ENCODE data around the gene UROD.

The UROD gene

GRCh38 chr1:45009296-45009865, 2.7 kb upstream of the UROD start:
- no peak for DNase-seq

DNA sequence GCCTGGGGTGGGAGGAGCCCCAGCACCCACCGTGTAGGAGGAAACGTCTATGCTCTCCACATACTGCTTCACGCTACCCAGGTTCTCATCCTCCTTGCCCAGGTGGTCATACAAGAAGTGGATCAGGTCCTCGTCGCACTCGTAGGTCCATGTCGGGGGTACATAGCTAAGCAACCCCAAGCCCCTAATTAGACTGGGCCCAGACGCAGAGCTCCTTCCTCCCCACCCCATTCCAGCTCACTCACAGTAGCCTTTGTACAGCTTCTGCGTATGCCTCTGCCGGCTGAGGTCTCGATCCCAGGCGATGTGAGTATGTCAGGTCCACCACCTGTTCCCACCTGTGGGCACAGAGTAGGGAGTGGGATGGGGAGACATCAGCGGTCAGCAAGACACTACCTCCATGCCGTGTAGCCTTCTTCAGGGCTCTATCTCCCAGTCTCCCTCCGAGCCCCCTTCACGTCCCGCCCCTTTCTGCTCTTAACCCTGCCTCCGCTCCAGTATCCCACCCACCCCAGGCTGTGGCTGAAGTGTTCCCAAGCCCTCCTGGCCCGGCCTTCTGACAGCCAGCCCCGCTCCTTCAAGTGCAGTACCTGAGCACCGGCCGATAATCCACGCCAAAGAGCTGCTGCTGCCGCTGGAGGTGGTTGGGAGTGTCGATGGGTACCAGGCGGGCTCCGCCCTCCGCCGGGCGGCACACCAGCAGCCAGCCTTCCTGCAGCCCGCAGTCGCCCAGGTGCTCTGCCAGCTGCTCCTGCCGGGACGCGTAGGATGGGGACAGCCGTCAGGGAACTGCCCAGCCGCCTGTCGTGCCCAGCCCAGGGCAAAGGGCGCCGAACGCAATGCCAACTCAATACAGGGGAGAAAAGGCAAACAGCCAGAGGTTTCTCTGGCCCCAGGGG, 1.8 kb upstream of the UROD start:
- DNase-seq: peak in 1 of 2 donors; percentile 3

DNA sequence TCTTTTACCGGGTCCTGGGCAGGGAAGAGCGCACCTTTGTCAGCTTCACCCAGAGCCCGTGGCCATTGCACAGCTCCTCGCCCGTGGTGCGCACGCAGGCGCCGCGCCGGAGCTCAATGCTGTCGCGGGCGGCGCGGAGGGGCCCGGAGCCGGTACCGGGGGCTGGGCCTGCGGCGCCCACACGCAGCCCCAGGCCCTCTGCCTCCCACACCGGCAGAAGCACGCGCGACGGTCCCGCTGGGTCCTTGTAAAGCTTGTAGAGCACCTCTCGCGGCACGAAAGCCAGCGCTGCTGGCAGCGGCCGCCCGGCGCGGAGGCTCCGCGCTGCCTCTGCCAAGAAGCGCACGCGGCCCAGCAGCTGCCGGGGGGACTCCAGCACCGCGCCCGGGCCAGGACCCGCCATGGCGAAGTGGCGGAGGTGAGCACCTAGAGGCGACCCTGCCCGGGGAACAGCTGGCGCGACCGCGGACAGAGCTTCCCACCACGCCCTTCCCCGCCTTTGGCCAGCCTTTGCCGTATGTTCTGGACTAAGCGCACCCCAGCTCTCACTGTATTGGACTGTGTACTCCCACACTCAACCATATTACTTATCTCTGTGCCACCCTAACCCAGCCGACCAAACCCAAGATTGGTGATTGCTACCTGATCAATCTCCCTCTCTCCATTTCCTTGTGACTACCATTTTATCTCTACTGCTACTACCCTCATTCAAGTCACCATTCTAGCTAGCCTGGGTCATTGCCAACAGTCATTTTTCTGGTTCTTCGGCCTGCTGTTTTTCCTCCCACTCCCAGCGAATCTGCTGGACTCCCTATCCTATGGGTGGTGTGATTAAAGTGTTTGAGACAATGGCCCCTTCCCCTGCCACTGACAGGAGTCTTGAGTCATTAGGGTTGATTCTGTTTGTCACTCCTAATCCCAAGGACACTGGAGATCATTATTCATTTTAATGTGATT, 921 bp upstream of the UROD start, which contains the start of gene HECTD3:
Gene HECTD3 (minus strand): TSS at position 470 of the 957 bp plus-strand sequence. CDS start 67 bp downstream, at position 403.
- peak; percentile 72 to 77 for DNase-seq

GRCh38 chr1:45012639-45013278, 705 bp downstream of the UROD start:
- DNase-seq: peak; percentile 35 to 49

GRCh38 chr1:45013551-45014209, 1.6 kb downstream of the UROD start:
- no peak for DNase-seq

DNA sequence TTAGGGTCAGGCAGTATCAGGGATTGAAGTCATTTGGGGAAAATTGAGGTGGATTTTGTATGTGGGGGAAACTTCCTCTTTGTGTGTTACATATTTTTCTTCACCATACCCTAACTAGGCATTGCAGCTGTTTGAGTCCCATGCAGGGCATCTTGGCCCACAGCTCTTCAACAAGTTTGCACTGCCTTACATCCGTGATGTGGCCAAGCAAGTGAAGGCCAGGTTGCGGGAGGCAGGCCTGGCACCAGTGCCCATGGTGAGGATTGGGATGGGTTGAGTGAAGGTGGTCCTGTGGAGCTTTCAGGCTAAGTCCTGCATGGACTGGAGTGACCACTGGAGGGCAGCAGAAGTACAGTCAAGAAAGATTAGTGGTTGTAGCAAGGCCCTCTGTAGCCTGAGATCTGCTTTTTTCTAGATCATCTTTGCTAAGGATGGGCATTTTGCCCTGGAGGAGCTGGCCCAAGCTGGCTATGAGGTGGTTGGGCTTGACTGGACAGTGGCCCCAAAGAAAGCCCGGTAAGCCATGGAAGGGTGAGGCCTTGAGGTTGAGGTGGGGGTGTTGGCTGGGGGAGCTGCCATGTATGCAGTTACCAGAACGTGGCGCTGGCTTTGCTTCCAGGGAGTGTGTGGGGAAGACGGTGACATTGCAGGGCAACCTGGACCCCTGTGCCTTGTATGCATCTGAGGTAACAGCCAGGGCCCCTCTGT, 2.4 kb downstream of the UROD start:
- peak; percentile 74 to 80 for DNase-seq

- no peak for DNase-seq
Observed at GRCh38 chr1:45015683-45016082, 3.6 kb downstream of the UROD start.

DNA sequence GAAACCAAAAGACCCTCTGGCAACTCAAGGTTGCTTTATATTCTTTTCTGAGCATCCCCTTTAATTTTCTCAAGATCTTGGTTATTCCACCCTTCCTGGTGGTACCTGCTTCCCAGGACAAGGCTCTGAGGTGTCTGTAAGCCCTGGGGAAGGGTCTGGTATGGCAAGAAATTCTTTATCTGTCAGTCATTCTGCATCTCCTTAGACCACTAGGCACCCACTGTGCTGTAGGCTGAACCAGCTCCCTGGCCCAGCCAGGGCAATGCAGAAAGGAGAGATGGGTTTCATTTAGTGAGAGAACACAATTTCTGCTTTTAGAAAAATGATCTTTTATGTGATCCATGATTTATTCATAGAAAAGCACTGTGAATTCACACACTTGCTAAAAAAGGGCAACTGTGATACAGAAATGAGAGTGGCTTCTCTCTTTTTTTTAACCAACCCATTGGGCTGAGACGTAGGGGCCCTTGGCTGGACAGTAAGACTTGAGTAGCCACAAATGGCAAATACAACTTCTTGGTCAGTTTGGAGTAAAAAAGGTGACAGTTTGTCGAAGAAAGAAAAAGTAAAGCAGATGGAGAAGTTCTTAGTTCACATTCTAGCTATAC, 4.1 kb downstream of the UROD start:
- no peak for DNase-seq

DNA sequence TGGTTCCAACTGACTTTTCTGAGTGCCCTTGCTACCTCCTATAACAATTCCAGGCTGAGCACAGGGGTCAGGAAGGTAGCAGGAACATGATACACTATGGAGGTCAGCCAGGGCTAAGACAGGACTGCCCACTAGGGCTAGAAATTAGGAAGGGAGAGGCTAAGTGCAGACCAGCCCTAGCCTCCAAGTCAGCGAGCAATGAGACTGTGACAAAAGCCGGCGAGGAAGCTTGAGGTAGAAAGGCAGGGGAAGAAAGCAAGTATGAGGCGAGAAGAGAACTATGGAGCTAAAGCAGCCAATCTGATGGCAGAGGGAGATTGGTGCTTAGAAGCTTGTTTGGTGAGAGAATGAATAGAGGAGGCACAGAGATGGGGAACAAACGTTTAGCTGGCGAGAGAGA, 4.7 kb downstream of the UROD start:
- DNase-seq: no peak

DNA sequence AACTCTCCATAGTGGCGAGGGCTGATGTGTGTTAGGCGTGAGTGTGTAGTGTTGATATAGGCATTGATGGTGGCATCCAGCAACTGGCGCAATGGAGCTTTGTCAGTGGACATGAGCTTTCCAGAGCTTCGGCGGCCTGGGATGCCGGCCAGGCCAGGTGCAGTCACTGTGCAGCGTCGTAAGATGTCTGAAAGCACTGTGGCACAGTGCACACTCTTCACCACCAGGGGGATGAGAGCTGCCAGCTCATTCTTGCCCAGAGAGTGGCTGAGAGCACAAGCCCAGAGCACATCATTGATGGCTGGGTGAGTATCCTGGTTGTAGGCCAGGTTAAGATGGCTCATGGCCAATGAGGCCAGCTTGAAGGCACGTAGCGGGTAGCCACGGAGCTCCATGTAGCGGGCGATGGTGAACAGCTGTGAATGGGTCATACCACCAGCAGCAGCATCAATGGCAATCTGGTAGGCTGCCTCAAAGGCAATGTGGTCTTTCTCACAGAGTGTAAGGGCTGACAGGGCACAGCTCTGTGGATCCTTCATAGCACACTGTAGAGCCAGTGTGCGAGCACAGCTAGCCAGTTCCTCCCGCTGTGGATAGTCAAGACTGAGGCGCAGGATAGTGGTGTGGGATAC, 6.7 kb downstream of the UROD start:
- peak; percentile 40 to 58 for DNase-seq

GRCh38 chr1:45023663-45024062, 11.6 kb downstream of the UROD start:
- no peak for DNase-seq

- DNase-seq: no peak
Observed at GRCh38 chr1:45026446-45026845, 14.4 kb downstream of the UROD start.

DNA sequence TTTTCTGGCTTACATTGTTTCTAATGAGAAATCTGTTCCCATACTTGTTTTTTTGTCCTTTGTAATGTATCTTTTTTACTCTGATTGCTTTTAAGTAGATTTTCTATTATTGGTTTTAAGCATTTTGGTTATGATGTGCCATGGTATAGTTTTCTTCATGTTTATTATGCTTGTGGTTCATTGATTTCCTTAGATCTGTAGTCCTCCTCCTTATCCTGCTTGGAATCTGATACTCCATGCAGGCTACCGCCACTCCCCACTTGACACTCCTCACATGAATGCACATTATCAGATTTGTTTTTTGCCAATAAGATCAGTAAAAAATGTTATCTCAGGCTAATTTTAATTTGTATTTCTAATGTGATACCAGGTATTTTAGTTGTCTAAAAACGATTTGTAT, 20.8 kb downstream of the UROD start:
- no peak for DNase-seq

DNA sequence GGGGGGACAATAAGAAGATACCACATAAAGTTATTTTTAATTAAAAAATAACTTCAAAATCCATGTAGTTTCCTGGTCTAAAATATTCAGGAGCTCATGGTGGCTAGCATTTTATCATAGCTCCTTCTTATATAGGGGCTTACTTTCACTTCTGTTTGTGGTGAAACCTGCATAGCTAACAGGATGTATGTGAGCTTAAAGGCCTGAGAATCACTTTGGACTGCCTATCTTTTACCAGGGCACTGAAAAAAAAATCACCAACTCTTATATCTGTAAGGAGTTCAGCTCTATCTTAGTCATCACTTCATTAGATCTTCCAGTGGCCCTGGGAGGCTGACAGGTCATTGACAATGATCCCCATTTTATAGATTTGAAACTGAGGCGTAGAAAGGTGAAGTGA, 21.3 kb downstream of the UROD start:
- DNase-seq: no peak

DNA sequence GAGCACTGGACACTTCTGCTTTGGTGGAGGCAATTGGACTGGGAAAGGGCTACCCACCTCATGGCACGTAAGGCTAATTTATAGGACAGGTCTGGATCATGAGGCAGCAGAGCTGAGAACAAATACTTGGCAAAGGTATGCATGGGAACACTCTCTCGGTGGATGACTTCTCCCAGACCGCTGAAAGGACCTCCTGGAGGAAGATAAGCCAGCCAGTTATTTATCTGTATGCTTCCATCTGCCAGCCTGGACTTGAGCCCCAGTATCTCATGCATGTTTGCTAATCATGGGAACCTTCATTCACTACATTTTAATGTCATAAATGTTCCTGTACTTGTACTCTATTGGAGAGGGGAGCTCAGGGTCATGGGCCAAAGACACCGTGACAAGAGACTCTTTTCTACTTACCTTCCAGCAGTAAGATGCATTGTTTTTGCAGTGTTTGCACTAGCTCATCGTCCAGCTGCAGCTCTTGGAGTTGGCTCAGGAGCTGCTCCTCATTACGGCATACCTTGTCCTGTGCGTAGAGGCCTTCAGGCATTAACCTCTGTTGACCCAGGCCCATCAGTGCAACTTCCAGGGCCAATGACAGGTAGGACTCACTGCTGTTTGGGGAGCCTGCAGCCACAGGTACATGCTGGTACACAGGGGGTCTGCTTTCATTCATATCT, 23.7 kb downstream of the UROD start:
- DNase-seq: no peak

DNA sequence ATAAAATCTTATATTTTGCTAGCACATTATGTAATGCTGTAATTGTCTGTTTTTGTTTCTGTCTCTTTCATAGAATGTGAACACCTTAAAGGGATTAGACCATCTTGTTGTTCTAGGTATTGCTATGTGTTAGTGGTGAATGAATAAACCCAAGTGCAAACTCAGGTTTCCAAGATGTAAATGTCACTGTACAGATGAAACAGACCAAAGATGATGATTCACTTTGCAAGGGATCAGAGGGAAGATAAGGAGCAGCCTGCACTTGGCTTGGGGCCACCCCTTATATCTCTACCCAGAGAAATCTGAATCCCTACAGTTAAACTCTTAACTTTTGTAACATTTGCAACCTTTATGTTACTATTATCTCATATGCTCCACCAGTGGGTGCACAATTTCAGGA, 25.4 kb downstream of the UROD start:
- DNase-seq: no peak

- DNase-seq: no peak
Observed at GRCh38 chr1:45038240-45038639, 26.2 kb downstream of the UROD start.

DNA sequence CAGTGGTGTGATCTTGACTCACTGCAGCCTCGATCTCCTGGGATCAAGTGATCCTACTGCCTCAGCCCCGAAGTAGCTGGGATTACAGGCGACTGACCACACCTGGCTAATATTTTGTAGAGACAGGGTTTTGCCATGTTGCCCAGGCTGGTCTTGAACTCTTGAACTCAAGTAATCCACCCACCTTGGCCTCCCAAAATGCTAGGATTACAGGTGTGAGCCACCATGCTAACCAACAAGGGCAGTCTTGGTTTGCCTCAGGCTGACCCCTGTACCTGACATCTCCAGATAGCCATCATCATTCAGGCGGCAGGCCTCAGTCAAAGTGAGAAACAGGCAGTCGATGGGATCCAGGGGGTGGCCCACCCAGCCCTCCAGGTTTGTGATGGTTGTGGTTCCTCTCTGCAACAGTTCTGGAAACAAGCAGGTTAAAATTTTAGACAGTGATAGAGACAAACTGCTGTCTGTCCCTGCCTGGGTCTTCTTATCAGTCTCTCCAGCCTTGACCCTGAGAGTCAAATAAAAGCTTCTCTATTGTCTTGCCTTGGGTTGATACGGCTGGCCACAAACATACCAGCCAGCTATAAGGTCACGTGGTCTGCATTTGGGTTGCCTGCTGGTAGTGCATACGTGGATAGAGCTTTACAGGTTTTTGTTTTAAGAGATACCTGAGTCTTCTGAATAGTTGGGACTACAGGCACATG, 26.8 kb downstream of the UROD start:
- no peak for DNase-seq

GRCh38 chr1:45040297-45040696, 28.2 kb downstream of the UROD start:
- DNase-seq: no peak
